ENCODE results near the gene SLC9A2. TPM values are rescaled to one million over a fixed set of nuclear protein-coding genes. Genes with fewer than 3 reads are reported as not detected.

SLC9A2 gene
- total RNA-seq, 1 donor from 2014 or later = 3.4 TPM

- TF ChIP-seq CTCF (IDR thresholded peaks at IDR 0.05; ENCODE audit: insufficient read depth, low read length, poor library complexity, severe bottlenecking) = no peak
- Histone ChIP-seq H3K27me3 (ENCODE audit: control insufficient read depth, insufficient read depth, low read length) (no peaks in the 10 kb centered on the region), H3K4me3 (ENCODE audit: low read depth, low read length) (no peak overlapping the region), H3K36me3 (ENCODE audit: control insufficient read depth, insufficient read depth, low read length) (no peaks in the 10 kb centered on the region)
- DNase-seq (ENCODE audit: low read depth) = no peak
Measured at GRCh38 chr2:102585847-102586404, 33.4 kb upstream of the SLC9A2 start.

- no peak for TF ChIP-seq CTCF (IDR thresholded peaks at IDR 0.05; ENCODE audit: insufficient read depth, low read length, poor library complexity, severe bottlenecking)
- H3K36me3 ChIP-seq (ENCODE audit: control insufficient read depth, insufficient read depth, low read length) = no peaks in the 10 kb centered on the region
- H3K4me3 ChIP-seq (ENCODE audit: low read depth, low read length) = no peak overlapping the region
- no peaks in the 10 kb centered on the region for H3K27me3 ChIP-seq (ENCODE audit: control insufficient read depth, insufficient read depth, low read length)
- no peak for DNase-seq (ENCODE audit: low read depth)
Measured at GRCh38 chr2:102588213-102588939, 31.0 kb upstream of the SLC9A2 start.

GRCh38 chr2:102589444-102589843 is 29.9 kb upstream of the SLC9A2 start:
- no peak for TF ChIP-seq CTCF (IDR thresholded peaks at IDR 0.05; ENCODE audit: insufficient read depth, low read length, poor library complexity, severe bottlenecking)
- no peaks in the 10 kb centered on the region for H3K27me3 ChIP-seq (ENCODE audit: control insufficient read depth, insufficient read depth, low read length)
- no peak for DNase-seq (ENCODE audit: low read depth)
- no peaks in the 10 kb centered on the region for H3K36me3 ChIP-seq (ENCODE audit: control insufficient read depth, insufficient read depth, low read length)
- no peak overlapping the region for H3K4me3 ChIP-seq (ENCODE audit: low read depth, low read length)

- H3K27me3 ChIP-seq (ENCODE audit: control insufficient read depth, insufficient read depth, low read length) = no peaks in the 10 kb centered on the region
- no peak for TF ChIP-seq CTCF (IDR thresholded peaks at IDR 0.05; ENCODE audit: insufficient read depth, low read length, poor library complexity, severe bottlenecking)
- H3K36me3 ChIP-seq (ENCODE audit: control insufficient read depth, insufficient read depth, low read length) = no peaks in the 10 kb centered on the region
- H3K4me3 ChIP-seq (ENCODE audit: low read depth, low read length) = no peak overlapping the region
- DNase-seq (ENCODE audit: low read depth) = no peak
Measured at GRCh38 chr2:102591491-102592045, 27.8 kb upstream of the SLC9A2 start.

GRCh38 chr2:102592601-102593000 is 26.8 kb upstream of the SLC9A2 start:
- no peak for DNase-seq (ENCODE audit: low read depth)
- H3K27me3 ChIP-seq (ENCODE audit: control insufficient read depth, insufficient read depth, low read length) = no peaks in the 10 kb centered on the region
- TF ChIP-seq CTCF (IDR thresholded peaks at IDR 0.05; ENCODE audit: insufficient read depth, low read length, poor library complexity, severe bottlenecking) = peak; percentile 47
- H3K36me3 ChIP-seq (ENCODE audit: control insufficient read depth, insufficient read depth, low read length) = no peaks in the 10 kb centered on the region
- H3K4me3 ChIP-seq (ENCODE audit: low read depth, low read length) = no peak overlapping the region

Data from kidney epithelial cell (primary cell).